ENCODE data around the gene LTBP1. TPM values are rescaled to one million over a fixed set of nuclear protein-coding genes. Genes with fewer than 3 reads are reported as not detected.

LTBP1 gene
- total RNA-seq, 1 donor from 2014 or later: 43.9 TPM

GRCh38 chr2:33213648-33214047, 266.9 kb downstream of the LTBP1 start:
- no peak for TF ChIP-seq CTCF (conservative IDR thresholded peaks at IDR 0.05; ENCODE audit: low read depth, low read length)
- H3K4me3 ChIP-seq (ENCODE audit: low read depth, low read length): no peak overlapping the region
- no peak for DNase-seq (ENCODE audit: low read depth)

DNA sequence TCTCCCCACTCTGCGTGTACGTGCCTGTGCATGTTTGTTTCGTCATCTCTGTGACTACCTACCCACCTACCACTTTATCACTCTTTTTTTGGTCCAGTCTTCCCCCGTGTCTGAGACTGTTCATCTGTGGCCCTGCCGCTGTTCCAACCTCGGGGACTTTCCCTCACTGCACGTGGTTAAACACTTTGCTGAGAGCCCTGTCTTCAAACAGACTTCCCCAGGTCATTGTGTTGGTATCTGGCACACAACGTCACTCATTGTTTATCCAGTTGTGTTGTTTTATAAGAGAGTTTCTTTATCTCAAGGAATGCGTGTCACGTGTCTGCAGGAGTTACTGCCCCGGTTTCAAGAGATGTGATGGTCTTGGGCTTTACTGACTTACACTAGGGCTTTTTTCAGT, 267.7 kb downstream of the LTBP1 start:
- no peak overlapping the region for H3K4me3 ChIP-seq (ENCODE audit: low read depth, low read length)
- TF ChIP-seq CTCF (conservative IDR thresholded peaks at IDR 0.05; ENCODE audit: low read depth, low read length): no peak
- DNase-seq (ENCODE audit: low read depth): no peak

- no peak for DNase-seq (ENCODE audit: low read depth)
- TF ChIP-seq CTCF (conservative IDR thresholded peaks at IDR 0.05; ENCODE audit: low read depth, low read length): no peak
- no peak overlapping the region for H3K4me3 ChIP-seq (ENCODE audit: low read depth, low read length)
Observed at GRCh38 chr2:33214857-33215256, 268.1 kb downstream of the LTBP1 start.

- no peak overlapping the region for H3K4me3 ChIP-seq (ENCODE audit: low read depth, low read length)
- no peak for TF ChIP-seq CTCF (conservative IDR thresholded peaks at IDR 0.05; ENCODE audit: low read depth, low read length)
- no peak for DNase-seq (ENCODE audit: low read depth)
Observed at GRCh38 chr2:33215299-33215698, 268.5 kb downstream of the LTBP1 start.

DNA sequence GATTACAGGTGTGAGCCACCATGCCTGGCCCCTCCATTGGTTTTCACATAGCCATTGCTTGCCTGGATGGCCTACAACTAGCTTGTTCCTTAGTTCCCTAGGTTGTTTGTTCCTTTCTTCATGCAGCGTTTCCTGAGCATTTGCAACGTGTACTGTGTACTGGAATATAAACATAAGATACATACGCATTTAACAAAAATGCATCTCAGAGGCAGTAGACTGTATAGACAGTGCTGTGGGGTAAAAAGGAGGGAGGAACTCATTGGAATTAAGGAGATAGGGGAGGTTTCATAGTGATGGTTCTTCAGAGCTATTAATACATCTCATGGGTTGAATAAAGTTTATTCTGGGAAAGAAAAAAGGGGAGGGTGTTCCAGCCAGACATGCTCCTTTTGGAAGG, 269.2 kb downstream of the LTBP1 start:
- no peak overlapping the region for H3K4me3 ChIP-seq (ENCODE audit: low read depth, low read length)
- no peak for DNase-seq (ENCODE audit: low read depth)
- TF ChIP-seq CTCF (conservative IDR thresholded peaks at IDR 0.05; ENCODE audit: low read depth, low read length): no peak

DNA sequence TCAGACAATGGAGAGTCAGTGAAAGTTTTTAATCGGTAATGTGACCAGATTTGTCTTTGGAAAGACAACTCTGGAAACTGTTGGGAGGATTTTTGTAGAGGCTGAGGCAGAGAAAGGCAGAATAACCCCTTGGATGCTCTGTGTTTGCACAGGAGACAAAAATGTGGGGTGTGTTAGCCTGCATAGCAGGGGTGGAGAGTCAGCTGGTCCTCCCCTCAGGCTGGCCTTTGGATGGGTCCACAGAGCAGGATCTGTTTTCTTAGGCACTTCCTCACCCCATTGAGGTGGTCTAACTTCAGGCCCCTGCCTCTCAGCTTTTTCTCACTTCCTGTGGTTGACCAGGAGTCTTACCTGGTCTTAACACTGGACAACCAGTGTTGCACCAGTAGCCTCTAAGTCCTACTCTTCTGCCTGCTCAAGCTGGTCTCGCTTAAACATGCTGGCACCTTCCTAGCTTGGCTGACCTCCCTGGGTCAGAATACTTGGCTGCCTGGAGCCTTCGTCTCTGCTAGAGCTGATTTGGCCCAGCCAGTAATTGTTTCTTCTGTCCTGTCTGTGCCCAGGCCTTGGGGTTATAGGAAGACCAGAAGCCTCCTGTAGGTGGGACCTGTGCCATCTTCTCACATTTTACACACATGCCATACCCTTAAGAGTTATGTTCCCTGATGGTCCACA, 269.9 kb downstream of the LTBP1 start:
- TF ChIP-seq CTCF (conservative IDR thresholded peaks at IDR 0.05; ENCODE audit: low read depth, low read length): no peak
- no peak for DNase-seq (ENCODE audit: low read depth)
- no peak overlapping the region for H3K4me3 ChIP-seq (ENCODE audit: low read depth, low read length)

DNA sequence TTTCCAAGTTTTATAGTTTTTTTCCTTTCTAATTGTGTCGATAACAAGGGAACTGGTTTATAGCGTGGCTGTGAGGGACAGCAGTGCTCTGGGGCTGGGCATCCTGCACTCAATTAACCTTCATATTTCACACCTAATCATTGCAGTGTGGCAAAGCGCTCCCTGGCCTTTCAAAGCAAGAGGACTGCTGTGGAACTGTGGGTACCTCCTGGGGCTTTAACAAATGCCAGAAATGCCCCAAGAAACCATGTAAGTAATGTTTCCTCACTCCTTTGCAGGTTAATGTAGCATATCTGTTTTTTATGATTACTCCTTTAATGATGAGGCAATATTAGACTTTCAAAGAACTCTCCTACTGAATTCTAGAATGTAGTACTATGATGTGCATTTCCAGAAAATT, 270.7 kb downstream of the LTBP1 start:
- no peak for DNase-seq (ENCODE audit: low read depth)
- H3K4me3 ChIP-seq (ENCODE audit: low read depth, low read length): no peak overlapping the region
- TF ChIP-seq CTCF (conservative IDR thresholded peaks at IDR 0.05; ENCODE audit: low read depth, low read length): no peak
